IMR-90 (cell line): ENCODE data around the gene HES4. TPM values are rescaled to one million over a fixed set of nuclear protein-coding genes. Genes with fewer than 3 reads are reported as not detected.
"Not testable (repeated sequence)": the region's sequence is repeated elsewhere in the genome, so short reads cannot be mapped to it uniquely, and the experiment has no call there.

Experiments used
- ATAC-seq: fragments of 200-7000 bp; cut with Tn5 transposase; 2 replicates; pipeline ENCODE4 v1.9.1; 2020; ENCODE audit warnings: low read depth, mild to moderate bottlenecking, moderate library complexity
- BruUV-seq: library from RNA; stranded (reverse); fragments of 400-500 nt; replicated peaks from 2 replicates; lab custom pipeline; 2021; lab: Mats Ljungman, UMichigan
- CTCF ChIA-PET: fragments of 300-600 bp; formaldehyde crosslinking; extraction: SDS; loops from one replicate; lab custom pipeline; 2021; ENCODE audit warnings: antibody characterized with exemption; lab: Yijun Ruan, JAX
- POLR2A ChIA-PET: fragments of 300-600 bp; sonication (Branson Sonifier 250); formaldehyde crosslinking; loops from one replicate; lab custom pipeline; 2022; ENCODE audit warnings: antibody characterized with exemption; ENCODE audit not compliant: unreplicated experiment; lab: Charles Lee
- DNase-seq: peaks from one replicate; pipeline ENCODE4 v3.0.0; 2013
- H2AFZ ChIP-seq: replicated peaks from 2 replicates; pipeline ENCODE3; 2013; ENCODE audit warnings: low read length, mild to moderate bottlenecking; ENCODE audit not compliant: poor library complexity
- H2AK5ac ChIP-seq: 2 replicates; pipeline ENCODE4 v1.6.1; 2013; ENCODE audit warnings: low read depth, low read length, inconsistent platforms
- H2AK9ac ChIP-seq: replicated peaks from 2 replicates; pipeline ENCODE3; 2013; ENCODE audit warnings: mild to moderate bottlenecking, low read depth, low read length, moderate library complexity; ENCODE audit not compliant: poor library complexity
- H2BK120ac ChIP-seq: 2 replicates; pipeline ENCODE4 v1.6.1; 2013; ENCODE audit warnings: low read depth, low read length, inconsistent platforms
- H2BK15ac ChIP-seq: 3 replicates; pipeline ENCODE4 v1.6.1; 2013; ENCODE audit warnings: low read depth, low read length, inconsistent platforms
- H2BK20ac ChIP-seq: 2 replicates; pipeline ENCODE4 v1.6.1; 2013; ENCODE audit warnings: low read depth, mild to moderate bottlenecking, inconsistent platforms, low read length, moderate library complexity
- H2BK5ac ChIP-seq: 2 replicates; pipeline ENCODE4 v1.6.1; 2013; ENCODE audit warnings: mild to moderate bottlenecking, low read depth, low read length, inconsistent platforms; ENCODE audit not compliant: poor library complexity, severe bottlenecking
- H3K14ac ChIP-seq: replicated peaks from 2 replicates; pipeline ENCODE4 v1.6.1; 2013; ENCODE audit warnings: low read depth, low read length, inconsistent platforms
- H3K18ac ChIP-seq: 2 replicates; pipeline ENCODE4 v1.6.1; 2013; ENCODE audit warnings: low read depth, low read length, control low read depth
- H3K23ac ChIP-seq: 2 replicates; pipeline ENCODE4 v1.6.1; 2013; ENCODE audit warnings: low read depth, low read length, inconsistent platforms
- H3K27ac ChIP-seq: 2 replicates; pipeline ENCODE4 v1.5.1; 2013; ENCODE audit warnings: mild to moderate bottlenecking, control low read depth, low read length; ENCODE audit not compliant: insufficient read depth
- H3K27me3 ChIP-seq: 2 replicates; pipeline ENCODE4 v1.6.1; 2013; ENCODE audit warnings: low read length; ENCODE audit not compliant: control insufficient read depth, insufficient read depth
- H3K36me3 ChIP-seq: 2 replicates; pipeline ENCODE4 v1.6.1; 2013; ENCODE audit warnings: low read length, mixed read lengths; ENCODE audit not compliant: control insufficient read depth, insufficient read depth
- H3K4ac ChIP-seq: 2 replicates; pipeline ENCODE4 v1.6.1; 2013; ENCODE audit warnings: low read depth, low read length, inconsistent platforms
- H3K4me1 ChIP-seq: 2 replicates; pipeline ENCODE4 v1.6.1; 2013; ENCODE audit warnings: low read length, mixed read lengths; ENCODE audit not compliant: control insufficient read depth, insufficient read depth
- H3K4me2 ChIP-seq: 2 replicates; pipeline ENCODE4 v1.6.1; 2013; ENCODE audit warnings: low read depth, mild to moderate bottlenecking, control low read depth, low read length, moderate library complexity
- H3K4me3 ChIP-seq: 2 replicates; pipeline ENCODE4 v1.5.1; 2013; ENCODE audit warnings: low read depth, mild to moderate bottlenecking, control low read depth, low read length, moderate library complexity; ENCODE audit not compliant: insufficient read depth
- H3K56ac ChIP-seq: 2 replicates; pipeline ENCODE4 v1.6.1; 2013; ENCODE audit warnings: low read length, inconsistent platforms; ENCODE audit not compliant: insufficient read depth; ENCODE audit errors: extremely low read depth
- H3K79me1 ChIP-seq, 2 experiments: 2 replicates each; pipeline ENCODE4 v1.6.1; 2013; ENCODE audit warnings: low read length in 2 of 2, inconsistent platforms in 1 of 2, low read depth in 1 of 2
- H3K9ac ChIP-seq: 2 replicates; pipeline ENCODE4 v1.6.1; 2013; ENCODE audit warnings: low read depth, low read length, control low read depth
- H3K9me1 ChIP-seq: 2 replicates; pipeline ENCODE4 v1.6.1; 2013; ENCODE audit warnings: low read length, inconsistent platforms; ENCODE audit not compliant: insufficient read depth
- H3K9me3 ChIP-seq: 2 replicates; pipeline ENCODE4 v1.6.1; 2013; ENCODE audit warnings: low read length; ENCODE audit not compliant: control insufficient read depth, insufficient read depth
- H4K20me1 ChIP-seq: 2 replicates; pipeline ENCODE4 v1.6.1; 2013; ENCODE audit warnings: low read length, inconsistent platforms; ENCODE audit not compliant: insufficient read depth
- H4K5ac ChIP-seq: 2 replicates; pipeline ENCODE4 v1.6.1; 2013; ENCODE audit warnings: mild to moderate bottlenecking, low read depth, low read length, control low read depth
- H4K8ac ChIP-seq, 2 experiments: 2 replicates each; pipeline ENCODE4 v1.6.1; 2013; ENCODE audit warnings: low read depth in 2 of 2, low read length in 2 of 2, control low read depth in 1 of 2, inconsistent platforms in 1 of 2
- H4K91ac ChIP-seq: 2 replicates; pipeline ENCODE4 v1.6.1; 2013; ENCODE audit warnings: low read depth, low read length, inconsistent platforms; ENCODE audit not compliant: insufficient read depth
- WGBS, 2 experiments: methylation state at CpG; one replicate each; pipeline versions ENCODE4 v1.1.5 to v1.1.7; 2013; ENCODE audit warnings: missing lambda C conversion rate in 2 of 2; ENCODE audit not compliant: insufficient read length in 1 of 2; ENCODE audit errors: extremely low coverage in 2 of 2; 5-methylcytosine and 5-hydroxymethylcytosine counted together
- dilution Hi-C: fragments of 300-500 bp; cut with HindIII; formaldehyde crosslinking; loops from one replicate; pipeline ENCODE4 v1.14.3; 2018; ENCODE audit warnings: low sequenced_read_pairs; ENCODE audit not compliant: unreplicated experiment
- in situ Hi-C: fragments of 300-500 bp; cut with MboI; formaldehyde crosslinking; loops from 3 replicates; pipeline ENCODE4 v1.14.3; 2019; ENCODE audit warnings: low sequenced_read_pairs, inconsistent platforms, mixed read lengths
- intact Hi-C: fragments of 100-400 bp; cut with micrococcal nuclease; formaldehyde crosslinking; loops from 2 replicates; pipeline ENCODE4 v1.10.0; 2022
- polyA plus RNA-seq, 3 experiments: library from polyadenylated mRNA; depleted of rRNA; stranded (reverse); fragments of >200 nt; gene quantifications; 2 replicates each; pipeline ENCODE4 v1.2.3, GENCODE V29; 2012; ENCODE audit warnings: low replicate concordance in 1 of 3
- total RNA-seq: library from RNA; depleted of rRNA; stranded (reverse); fragments of >200 nt; gene quantifications from 2 replicates; pipeline ENCODE4 v1.2.3, GENCODE V29; 2012

Gene HES4
- total and polyA plus RNA-seq, 2 of the 4 experiments (the other 2 are of a cell fraction) = 1.4 to 11.7 TPM

DNA sequence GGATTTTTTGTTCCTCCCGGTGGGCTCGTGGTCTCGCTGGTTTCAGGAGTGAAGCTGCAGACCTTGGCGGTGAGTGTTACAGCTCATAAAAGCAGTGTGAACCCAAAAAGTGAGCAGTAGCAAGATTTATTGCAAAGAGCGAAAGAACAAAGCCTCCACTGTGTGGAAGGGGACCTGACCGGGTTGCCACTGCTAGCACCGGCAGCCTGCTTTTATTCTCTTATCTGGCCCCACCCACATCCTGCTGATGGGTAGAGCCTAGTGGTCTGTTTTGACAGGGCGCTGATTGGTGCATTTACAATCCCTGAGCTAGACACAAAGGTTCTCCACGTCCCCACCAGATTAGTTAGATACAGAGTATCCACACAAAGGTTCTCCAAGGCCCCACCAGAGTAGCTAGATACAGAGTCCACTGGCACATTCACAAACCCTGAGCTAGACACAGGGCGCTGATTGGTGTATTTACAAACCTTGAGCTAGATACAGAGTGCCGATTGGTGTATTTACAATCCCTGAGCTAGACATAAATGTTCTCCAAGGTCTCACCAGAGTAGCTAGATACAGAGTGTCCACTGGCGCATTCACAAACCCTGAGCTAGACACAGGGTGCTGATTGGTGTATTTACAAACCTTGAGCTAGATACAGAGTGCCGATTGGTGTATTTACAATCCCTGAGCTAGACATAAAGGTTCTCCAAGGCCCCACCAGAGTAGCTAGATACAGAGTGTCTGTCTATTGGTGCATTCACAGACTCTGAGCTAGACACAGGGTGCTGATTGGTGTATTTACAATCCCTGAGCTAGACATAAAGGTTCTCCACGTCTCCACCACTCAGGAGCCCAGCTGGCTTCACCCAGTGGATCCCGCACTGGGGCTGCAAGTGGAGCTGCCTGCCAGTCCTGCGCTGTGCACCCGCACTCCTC is 17.8 kb upstream of the HES4 start:
- H4K5ac ChIP-seq, H2BK20ac ChIP-seq, H3K9me3 ChIP-seq, in situ Hi-C loops, POLR2A ChIA-PET, H2AFZ ChIP-seq, H3K4me2 ChIP-seq, H3K27ac ChIP-seq, H4K20me1 ChIP-seq, H3K23ac ChIP-seq, H3K9ac ChIP-seq, H3K27me3 ChIP-seq, H2BK5ac ChIP-seq, dilution Hi-C loops, H4K8ac ChIP-seq, H2BK120ac ChIP-seq, CTCF ChIA-PET, H3K36me3 ChIP-seq, H3K18ac ChIP-seq, intact Hi-C loops, H2AK9ac ChIP-seq, BruUV-seq, DNase-seq, H3K56ac ChIP-seq, H3K4me3 ChIP-seq, H2AK5ac ChIP-seq, H3K4ac ChIP-seq, ATAC-seq, H2BK15ac ChIP-seq, H3K9me1 ChIP-seq, H3K14ac ChIP-seq, H4K91ac ChIP-seq: not testable (repeated sequence)
- peaks cover 9 to 29% of the 10 kb centered on the region in 2 experiments; a peak in 3 of 4 replicates for H3K79me1 ChIP-seq
- 84% methylated on average over 8 of the region's 17 CpGs; no CpG with 5 or more reads in 1 of the 2 experiments for WGBS, 2 experiments
- peaks cover 16% of the 10 kb centered on the region for H3K4me1 ChIP-seq
